Measurements from ENCODE around the gene GH1.
A peak's percentile ranks its signal among the peaks of the same experiment; 100 is the strongest.
"Not testable (repeated sequence)": the region's sequence is repeated elsewhere in the genome, so short reads cannot be mapped to it uniquely, and the experiment has no call there.

The GH1 gene

GRCh38 chr17:63926164-63926563, 7.5 kb upstream of the GH1 start:
- no peak for DNase-seq (ENCODE audit: low read depth, low spot score)

- DNase-seq (ENCODE audit: low read depth, low spot score) = no peak
Observed at GRCh38 chr17:63925615-63926014, 7.0 kb upstream of the GH1 start.

GRCh38 chr17:63922402-63922801, 3.8 kb upstream of the GH1 start:
- DNase-seq (ENCODE audit: low read depth, low spot score) = not testable (repeated sequence)

GRCh38 chr17:63920779-63921178, 2.1 kb upstream of the GH1 start:
- not testable (repeated sequence) for DNase-seq (ENCODE audit: low read depth, low spot score)

- not testable (repeated sequence) for DNase-seq (ENCODE audit: low read depth, low spot score)
Observed at GRCh38 chr17:63920050-63920449, 1.4 kb upstream of the GH1 start.

- DNase-seq (ENCODE audit: low read depth, low spot score) = peak; percentile 44
Observed at GRCh38 chr17:63919311-63919723, 678 bp upstream of the GH1 start.

- no peak for DNase-seq (ENCODE audit: low read depth, low spot score)
Observed at GRCh38 chr17:63918305-63918704, 334 bp downstream of the GH1 start.

GRCh38 chr17:63917646-63918045, 993 bp downstream of the GH1 start:
- DNase-seq (ENCODE audit: low read depth, low spot score) = no peak

GRCh38 chr17:63917206-63917605, 1.4 kb downstream of the GH1 start:
- not testable (repeated sequence) for DNase-seq (ENCODE audit: low read depth, low spot score)

GRCh38 chr17:63916566-63917185, 2.0 kb downstream of the GH1 start:
- no peak for DNase-seq (ENCODE audit: low read depth, low spot score)

GRCh38 chr17:63915753-63916152, 2.9 kb downstream of the GH1 start:
- not testable (repeated sequence) for DNase-seq (ENCODE audit: low read depth, low spot score)

- no peak for DNase-seq (ENCODE audit: low read depth, low spot score)
Observed at GRCh38 chr17:63914471-63914870, 4.2 kb downstream of the GH1 start.

GRCh38 chr17:63911657-63912100, 7.0 kb downstream of the GH1 start:
- DNase-seq (ENCODE audit: low read depth, low spot score) = peak; percentile 40

- DNase-seq (ENCODE audit: low read depth, low spot score) = no peak
Observed at GRCh38 chr17:63911041-63911635, 7.5 kb downstream of the GH1 start, which contains the start of gene CSHL1. CSHL1 (minus strand) TSS chr17:63911258; CDS start chr17:63911196, 62 bp downstream.

GRCh38 chr17:63910096-63910495, 8.5 kb downstream of the GH1 start:
- DNase-seq (ENCODE audit: low read depth, low spot score) = no peak

GRCh38 chr17:63909586-63909985, 9.1 kb downstream of the GH1 start:
- not testable (repeated sequence) for DNase-seq (ENCODE audit: low read depth, low spot score)

GRCh38 chr17:63907161-63907778, 11.4 kb downstream of the GH1 start:
- DNase-seq (ENCODE audit: low read depth, low spot score) = not testable (repeated sequence)

- not testable (repeated sequence) for DNase-seq (ENCODE audit: low read depth, low spot score)
Observed at GRCh38 chr17:63904796-63905195, 13.8 kb downstream of the GH1 start.

GRCh38 chr17:63903787-63904201, 14.8 kb downstream of the GH1 start:
- DNase-seq (ENCODE audit: low read depth, low spot score) = not testable (repeated sequence)

GRCh38 chr17:63901971-63902370, 16.7 kb downstream of the GH1 start:
- not testable (repeated sequence) for DNase-seq (ENCODE audit: low read depth, low spot score)

- DNase-seq (ENCODE audit: low read depth, low spot score) = not testable (repeated sequence)
Observed at GRCh38 chr17:63898899-63899798, 19.5 kb downstream of the GH1 start.

All from activated CD4-positive, CD25-positive, alpha-beta regulatory T cell treated with anti-CD3 and anti-CD28 coated beads, Interleukin-2, amount 50 U/mL, for 16 hours (primary cell).